Measurements from ENCODE around the gene CKAP5. TPM values are rescaled to one million over a fixed set of nuclear protein-coding genes. Genes with fewer than 3 reads are reported as not detected.
"Not testable (repeated sequence)": the region's sequence is repeated elsewhere in the genome, so short reads cannot be mapped to it uniquely, and the experiment has no call there.

CKAP5 gene
- total and polyA plus RNA-seq, 5 experiments from 2014 or later = 10.7 to 45.7 (median 17.2) TPM

- Mint-ChIP-seq H3K27ac (peak overlapping the region in 2 of 10 donors; percentile 27 to 53), H3K9me3 (no peaks in the 10 kb centered on the region), H3K27me3 (no peaks in the 10 kb centered on the region), H3K4me3 (no peak overlapping the region), H3K4me1 (peaks cover 0 to 6% (median under 1%) of the 10 kb centered on the region in 4 donors), H3K36me3 (peaks cover 0 to 69% (median 8%) of the 10 kb centered on the region in 3 donors)
- POLR2A ChIA-PET = no interaction called here
- DNase-seq = no peak
- no peak for ATAC-seq
These were observed 44.2 kb downstream of the CKAP5 start for GRCh38 chr11:46801694-46802470.

GRCh38 chr11:46800177-46800576 is 45.9 kb downstream of the CKAP5 start:
- Mint-ChIP-seq H3K9me3 (no peaks in the 10 kb centered on the region), H3K4me3 (no peak overlapping the region), H3K4me1 (peaks cover 0 to 6% (median under 1%) of the 10 kb centered on the region in 4 donors), H3K36me3 (peaks cover 0 to 70% (median 16%) of the 10 kb centered on the region in 3 donors), H3K27ac (no peak overlapping the region), H3K27me3 (no peaks in the 10 kb centered on the region)
- DNase-seq (no peak), ATAC-seq (no peak)
- POLR2A ChIA-PET = no interaction called here

GRCh38 chr11:46799725-46800124 is 46.4 kb downstream of the CKAP5 start:
- DNase-seq, H3K4me3 Mint-ChIP-seq, H3K27me3 Mint-ChIP-seq, POLR2A ChIA-PET, H3K27ac Mint-ChIP-seq, H3K4me1 Mint-ChIP-seq, H3K9me3 Mint-ChIP-seq, ATAC-seq: not testable (repeated sequence)
- peaks cover 0 to 72% (median 16%) of the 10 kb centered on the region in 3 donors for H3K36me3 Mint-ChIP-seq

- Mint-ChIP-seq H3K27me3 (no peaks in the 10 kb centered on the region), H3K4me3 (no peak overlapping the region), H3K9me3 (no peaks in the 10 kb centered on the region), H3K4me1 (no peaks in the 10 kb centered on the region), H3K27ac (no peak overlapping the region), H3K36me3 (peaks cover 0 to 88% (median 24%) of the 10 kb centered on the region in 3 donors)
- POLR2A ChIA-PET = no interaction called here
- ATAC-seq = no peak
- DNase-seq = no peak
These were observed 67.7 kb downstream of the CKAP5 start for GRCh38 chr11:46778416-46778815.

- Mint-ChIP-seq H3K4me1 (no peaks in the 10 kb centered on the region), H3K27ac (no peak overlapping the region), H3K4me3 (no peak overlapping the region), H3K27me3 (no peaks in the 10 kb centered on the region), H3K36me3 (peaks cover 0 to 94% (median 24%) of the 10 kb centered on the region in 3 donors), H3K9me3 (no peaks in the 10 kb centered on the region)
- ATAC-seq (no peak), DNase-seq (no peak)
- POLR2A ChIA-PET = no interaction called here
These were observed 69.2 kb downstream of the CKAP5 start for GRCh38 chr11:46776878-46777277.

GRCh38 chr11:46769636-46770221 is 76.4 kb downstream of the CKAP5 start:
- Mint-ChIP-seq H3K4me3 (no peak overlapping the region), H3K27ac (peak overlapping the region in 1 of 10 donors; percentile 29), H3K27me3 (no peaks in the 10 kb centered on the region), H3K4me1 (no peaks in the 10 kb centered on the region), H3K36me3 (peaks cover 0 to 84% (median 9%) of the 10 kb centered on the region in 3 donors), H3K9me3 (no peaks in the 10 kb centered on the region)
- no peak for ATAC-seq
- no peak for DNase-seq
- POLR2A ChIA-PET = interaction anchor here (0.5 kb wide), 1 partner anchor 13 kb away, joined by 3 read pairs; no protein-coding TSS in a partner anchor

- Mint-ChIP-seq H3K27ac (no peak overlapping the region), H3K4me3 (no peak overlapping the region), H3K9me3 (no peaks in the 10 kb centered on the region), H3K36me3 (peaks cover 0 to 82% (median 14%) of the 10 kb centered on the region in 3 donors), H3K4me1 (no peaks in the 10 kb centered on the region), H3K27me3 (no peaks in the 10 kb centered on the region)
- DNase-seq = no peak
- ATAC-seq = no peak
- POLR2A ChIA-PET = no interaction called here
These were observed 79.4 kb downstream of the CKAP5 start for GRCh38 chr11:46766656-46767055.

- no peak overlapping the region for H3K4me3 Mint-ChIP-seq
- no peak for DNase-seq
- H3K27ac Mint-ChIP-seq = peak overlapping the region in 1 of 10 donors; percentile 10
- H3K4me1 Mint-ChIP-seq = no peaks in the 10 kb centered on the region
- peaks cover 5 to 91% (median 28%) of the 10 kb centered on the region in 3 donors for H3K36me3 Mint-ChIP-seq
- H3K9me3 Mint-ChIP-seq = no peaks in the 10 kb centered on the region
- no peaks in the 10 kb centered on the region for H3K27me3 Mint-ChIP-seq
- ATAC-seq = no peak
- POLR2A ChIA-PET = no interaction called here
These were observed 83.8 kb downstream of the CKAP5 start for GRCh38 chr11:46762248-46762647.

GRCh38 chr11:46761807-46762206 is 84.3 kb downstream of the CKAP5 start:
- H3K27ac Mint-ChIP-seq = peak overlapping the region in 2 of 10 donors; percentile 10 to 20
- peaks cover 5 to 90% (median 28%) of the 10 kb centered on the region in 3 donors for H3K36me3 Mint-ChIP-seq
- no peak for DNase-seq
- no peaks in the 10 kb centered on the region for H3K27me3 Mint-ChIP-seq
- POLR2A ChIA-PET = interaction anchor here (0.6 kb wide), 1 partner anchor 268 kb away, joined by 3 read pairs; no protein-coding TSS in a partner anchor
- ATAC-seq = no peak
- no peaks in the 10 kb centered on the region for H3K4me1 Mint-ChIP-seq
- H3K4me3 Mint-ChIP-seq = no peak overlapping the region
- H3K9me3 Mint-ChIP-seq = no peaks in the 10 kb centered on the region

GRCh38 chr11:46760429-46761128 is 85.5 kb downstream of the CKAP5 start:
- no peak for DNase-seq
- Mint-ChIP-seq H3K9me3 (no peaks in the 10 kb centered on the region), H3K36me3 (peaks cover 5 to 90% (median 25%) of the 10 kb centered on the region in 3 donors), H3K27ac (no peak overlapping the region), H3K4me1 (no peaks in the 10 kb centered on the region), H3K4me3 (no peak overlapping the region), H3K27me3 (no peaks in the 10 kb centered on the region)
- ATAC-seq = no peak
- POLR2A ChIA-PET = no interaction called here

GRCh38 chr11:46759196-46759595 is 86.9 kb downstream of the CKAP5 start:
- no peak for DNase-seq
- Mint-ChIP-seq H3K36me3 (peaks cover 5 to 94% (median 26%) of the 10 kb centered on the region in 3 donors), H3K27ac (no peak overlapping the region), H3K27me3 (no peaks in the 10 kb centered on the region), H3K9me3 (no peaks in the 10 kb centered on the region), H3K4me3 (no peak overlapping the region), H3K4me1 (no peaks in the 10 kb centered on the region)
- ATAC-seq = no peak
- POLR2A ChIA-PET = no interaction called here

- DNase-seq (no peak), ATAC-seq (no peak)
- Mint-ChIP-seq H3K36me3 (peaks cover 8 to 89% (median 25%) of the 10 kb centered on the region in 3 donors), H3K4me3 (no peak overlapping the region), H3K27me3 (no peaks in the 10 kb centered on the region), H3K27ac (peak overlapping the region in 1 of 10 donors; percentile 79), H3K4me1 (no peaks in the 10 kb centered on the region), H3K9me3 (no peaks in the 10 kb centered on the region)
- POLR2A ChIA-PET = no interaction called here
These were observed 90.1 kb downstream of the CKAP5 start for GRCh38 chr11:46755962-46756361.

GRCh38 chr11:46747150-46747549 is 98.9 kb downstream of the CKAP5 start:
- H3K4me3 Mint-ChIP-seq = no peak overlapping the region
- no peaks in the 10 kb centered on the region for H3K9me3 Mint-ChIP-seq
- H3K27me3 Mint-ChIP-seq = no peaks in the 10 kb centered on the region
- no peak for DNase-seq
- ATAC-seq = no peak
- POLR2A ChIA-PET = interaction anchor here (0.7 kb wide), 1 partner anchor 104 kb away, joined by 4 read pairs; no protein-coding TSS in a partner anchor
- H3K36me3 Mint-ChIP-seq = peaks cover 10 to 87% (median 34%) of the 10 kb centered on the region in 3 donors
- no peak overlapping the region for H3K27ac Mint-ChIP-seq
- no peaks in the 10 kb centered on the region for H3K4me1 Mint-ChIP-seq
